Mucosa of gallbladder (tissue), 1 donor: Measurements from ENCODE around the gene ASPDH. TPM values are rescaled to one million over a fixed set of nuclear protein-coding genes. Genes with fewer than 3 reads are reported as not detected.

Experiments used
- DNase-seq: peaks from one replicate; pipeline ENCODE4 v3.0.0-alpha.2; 2020; ENCODE audit warnings: low spot score
- total RNA-seq: library from RNA; stranded (reverse); gene quantifications from one replicate; pipeline ENCODE4 v1.2.1, GENCODE V29; 2021
- donor health status: DM: no; HTN: no; CAD: no.

Gene ASPDH
- total RNA-seq, 1 donor from 2014 or later: not detected

GRCh38 chr19:50514346-50515167 is 844 bp upstream of the ASPDH start:
- no peak for DNase-seq

GRCh38 chr19:50512999-50513745 is 541 bp downstream of the ASPDH start:
- no peak for DNase-seq

DNA sequence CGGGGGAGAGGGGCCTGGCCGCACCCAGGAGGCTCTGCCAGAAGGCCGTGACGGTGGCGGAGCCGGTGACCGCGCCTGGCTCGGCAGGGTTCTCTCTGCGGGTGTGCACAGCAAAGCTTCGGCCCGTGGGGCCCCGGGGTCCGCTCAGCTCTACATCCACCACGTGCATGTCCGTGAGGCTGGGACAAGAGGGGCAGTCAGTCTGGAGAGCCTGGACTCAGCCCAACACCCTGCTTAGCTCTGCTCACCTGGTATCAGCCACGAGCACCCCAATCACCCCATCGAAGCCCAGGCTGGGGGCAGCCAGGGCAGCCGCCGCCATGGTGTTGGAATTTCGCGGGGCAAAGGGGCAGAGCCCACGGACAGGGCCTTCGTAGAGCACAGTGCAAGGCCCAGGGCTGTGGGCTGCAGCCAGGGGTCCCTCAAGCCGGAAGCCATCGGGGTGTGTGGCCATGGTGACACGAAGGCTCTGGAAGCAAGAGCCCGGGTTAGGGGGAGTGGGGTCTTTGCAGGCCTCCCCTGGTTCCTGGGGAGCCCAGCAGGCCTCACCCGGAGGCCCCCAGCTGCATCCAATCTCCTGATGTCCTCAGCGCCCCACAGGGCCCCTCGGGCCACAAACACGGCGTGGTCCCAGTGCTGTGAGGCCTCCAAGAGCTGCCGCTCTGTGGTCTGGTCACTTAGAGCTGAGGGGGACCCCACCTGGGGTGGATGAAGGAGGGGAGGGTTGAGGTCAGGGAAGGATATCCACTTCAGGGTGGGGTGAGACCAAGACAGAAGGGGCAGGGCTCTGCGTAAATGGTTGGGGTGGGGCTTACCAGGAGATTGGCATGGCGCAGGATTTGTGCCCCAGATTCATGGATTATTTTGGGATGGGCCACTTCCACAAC is 1.4 kb downstream of the ASPDH start:
- no peak for DNase-seq

DNA sequence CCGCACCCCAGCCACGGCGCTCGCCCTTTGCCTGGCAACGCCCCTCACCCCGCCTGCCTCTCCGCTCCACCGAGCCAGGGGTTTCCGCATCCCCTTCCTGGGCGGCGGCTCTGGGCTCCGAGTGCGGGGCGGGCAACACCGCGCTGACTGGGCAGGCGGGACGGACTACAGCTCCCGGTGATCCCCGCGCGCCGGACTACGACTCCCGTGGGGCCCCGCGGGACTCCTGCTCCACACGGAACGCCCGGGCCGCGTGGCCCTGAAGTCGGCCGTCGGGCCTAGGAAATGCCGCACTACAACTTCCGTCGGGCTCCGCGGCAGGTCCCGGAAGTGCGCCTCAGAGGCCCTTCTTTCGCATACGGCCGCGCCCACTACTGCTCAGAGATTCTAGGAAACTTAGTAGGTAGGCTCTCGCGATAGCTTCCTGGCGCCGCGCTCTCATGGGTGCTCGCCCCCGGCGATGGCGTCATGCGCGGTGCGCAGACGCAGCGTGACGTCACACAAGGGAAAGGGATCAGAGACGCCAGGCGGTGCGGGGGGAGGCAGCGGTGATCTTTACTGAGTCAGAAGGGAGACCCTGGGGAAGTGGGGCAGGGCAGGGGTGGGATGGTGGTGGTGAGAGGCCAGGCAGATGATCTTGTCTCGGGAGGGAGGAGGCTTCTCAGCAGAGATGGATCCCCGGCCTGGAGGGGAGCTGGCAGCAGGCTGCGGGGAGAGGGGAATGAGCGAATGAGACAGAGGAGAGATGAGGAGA is 2.5 kb downstream of the ASPDH start, which contains the start of gene JOSD2:
JOSD2 (minus strand) TSS at position 123 of the 754 bp plus-strand sequence. CDS start 760 bp downstream, outside the sequence.
- peak; percentile 99 for DNase-seq

DNA sequence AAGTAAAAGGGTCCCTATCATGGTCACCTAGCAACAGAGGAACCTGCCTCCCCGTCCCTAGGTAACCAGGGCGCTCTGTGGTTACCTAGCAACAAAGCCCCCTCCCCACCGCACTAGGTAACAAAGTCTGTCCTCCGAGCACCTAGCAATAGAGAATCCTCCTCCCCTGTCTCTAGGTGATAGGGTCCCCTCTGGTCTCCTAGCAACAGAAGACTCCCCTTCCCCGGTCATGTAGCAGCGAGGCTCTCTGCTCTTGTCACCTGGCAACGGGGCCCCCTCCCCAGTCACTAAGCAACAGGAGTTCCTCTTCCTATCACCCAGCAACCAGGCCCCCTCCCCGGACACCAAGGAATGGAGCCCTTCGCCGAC is 3.0 kb downstream of the ASPDH start:
- no peak for DNase-seq

- DNase-seq: no peak
Measured at GRCh38 chr19:50510121-50510670, 3.5 kb downstream of the ASPDH start.

- no peak for DNase-seq
Measured at GRCh38 chr19:50509366-50509765, 4.3 kb downstream of the ASPDH start.

DNA sequence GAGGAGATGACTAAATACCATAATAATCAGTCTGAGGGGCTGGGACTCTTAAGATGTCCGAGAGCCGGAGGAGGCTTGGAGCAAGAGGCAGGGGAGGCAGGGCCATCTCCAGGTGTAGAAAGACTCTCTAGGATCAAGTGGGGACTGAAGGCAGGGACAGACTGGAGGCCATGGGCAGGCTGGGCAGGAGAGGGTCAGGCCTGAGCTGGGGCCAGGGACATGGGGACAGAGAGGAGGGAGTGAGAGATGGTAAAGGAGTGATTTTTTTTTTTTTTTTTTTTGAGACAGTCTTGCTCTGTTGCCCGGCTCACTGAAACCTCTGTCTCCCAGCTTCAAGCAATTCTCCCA is 4.9 kb downstream of the ASPDH start:
- DNase-seq: no peak

DNA sequence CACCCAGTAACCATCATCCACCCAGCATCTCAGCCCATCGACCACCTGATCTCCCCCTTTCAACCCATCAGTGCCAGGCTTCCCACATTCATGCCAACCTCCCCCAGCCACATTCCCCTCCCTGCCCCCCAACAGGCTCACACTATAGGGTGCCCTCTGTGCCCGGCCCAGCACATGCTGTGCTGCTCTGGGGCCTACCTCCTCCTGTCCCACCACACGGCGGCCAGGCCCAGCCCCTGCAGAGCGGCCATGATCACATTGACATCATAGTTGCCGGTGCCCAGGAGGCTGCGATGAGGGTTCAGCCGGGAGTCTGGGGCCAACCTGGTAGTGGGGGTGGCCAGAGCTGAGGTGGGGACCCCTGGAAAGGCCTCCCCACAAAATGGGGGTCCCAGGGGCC is 6.3 kb downstream of the ASPDH start:
- DNase-seq: no peak

DNA sequence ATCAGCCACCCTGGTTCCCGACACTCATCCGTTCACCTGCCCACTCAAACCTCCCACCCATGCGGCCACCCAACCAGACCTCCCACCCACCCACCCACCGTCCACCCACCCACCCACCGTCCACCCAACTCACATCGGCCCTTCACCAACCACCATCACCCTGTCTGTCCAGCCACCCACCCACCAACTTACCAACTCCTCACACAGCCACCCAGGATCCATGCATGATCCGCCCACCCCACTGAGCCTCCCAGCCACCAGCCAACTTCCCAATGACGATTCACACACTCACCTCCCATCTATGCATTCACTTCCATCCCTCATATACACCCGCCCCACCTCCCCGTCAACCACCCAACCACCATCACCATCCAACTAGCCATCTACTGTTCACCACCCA is 7.0 kb downstream of the ASPDH start:
- no peak for DNase-seq

- DNase-seq: no peak
Measured at GRCh38 chr19:50505856-50506611, 7.7 kb downstream of the ASPDH start.

DNA sequence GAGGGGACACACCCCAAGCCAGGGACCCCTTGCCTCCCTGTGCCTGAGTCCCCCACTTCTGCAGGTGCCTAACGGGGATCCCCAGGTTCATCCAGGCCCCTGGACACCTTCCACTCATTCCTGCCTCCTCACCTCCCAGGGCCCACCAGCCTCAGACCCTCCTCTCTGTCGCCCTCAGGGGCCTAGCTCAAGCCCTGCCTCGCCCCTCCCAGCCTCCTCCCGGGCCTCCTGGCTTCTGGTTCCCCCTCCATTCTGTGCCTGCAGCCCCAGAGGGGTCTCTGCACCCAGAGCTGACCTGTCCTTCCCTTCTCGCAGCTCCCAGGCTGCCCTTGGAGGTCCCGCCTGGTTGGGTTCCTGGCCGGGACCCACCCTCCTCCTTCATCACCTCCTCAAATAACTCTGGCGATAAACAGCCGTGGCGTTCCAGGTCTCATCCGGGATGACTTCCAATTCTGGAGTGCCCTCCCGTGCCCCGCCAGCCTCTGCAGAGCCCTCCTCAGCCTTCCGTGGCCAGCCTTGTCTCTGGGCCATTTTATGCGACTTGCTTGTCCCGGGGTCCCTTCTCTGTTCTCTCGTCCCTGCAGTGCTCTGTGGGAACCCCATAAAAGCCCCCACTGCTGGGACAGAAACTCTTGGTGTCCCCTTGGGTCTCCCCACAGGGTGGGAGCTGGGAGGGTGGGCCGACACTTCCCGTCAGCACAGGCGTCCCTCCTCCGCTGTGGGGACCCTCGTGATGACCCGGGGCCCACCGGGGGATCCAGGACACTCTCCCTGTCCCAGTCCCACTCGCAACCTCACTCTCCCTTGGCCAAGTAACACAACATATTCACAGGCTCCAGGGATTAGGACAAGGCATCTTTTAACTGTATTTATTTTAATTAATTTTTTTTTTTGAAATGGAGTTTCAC is 11.9 kb downstream of the ASPDH start:
- no peak for DNase-seq

- no peak for DNase-seq
Measured at GRCh38 chr19:50501186-50501567, 12.5 kb downstream of the ASPDH start.

GRCh38 chr19:50500753-50501151 is 13.0 kb downstream of the ASPDH start:
- no peak for DNase-seq

DNA sequence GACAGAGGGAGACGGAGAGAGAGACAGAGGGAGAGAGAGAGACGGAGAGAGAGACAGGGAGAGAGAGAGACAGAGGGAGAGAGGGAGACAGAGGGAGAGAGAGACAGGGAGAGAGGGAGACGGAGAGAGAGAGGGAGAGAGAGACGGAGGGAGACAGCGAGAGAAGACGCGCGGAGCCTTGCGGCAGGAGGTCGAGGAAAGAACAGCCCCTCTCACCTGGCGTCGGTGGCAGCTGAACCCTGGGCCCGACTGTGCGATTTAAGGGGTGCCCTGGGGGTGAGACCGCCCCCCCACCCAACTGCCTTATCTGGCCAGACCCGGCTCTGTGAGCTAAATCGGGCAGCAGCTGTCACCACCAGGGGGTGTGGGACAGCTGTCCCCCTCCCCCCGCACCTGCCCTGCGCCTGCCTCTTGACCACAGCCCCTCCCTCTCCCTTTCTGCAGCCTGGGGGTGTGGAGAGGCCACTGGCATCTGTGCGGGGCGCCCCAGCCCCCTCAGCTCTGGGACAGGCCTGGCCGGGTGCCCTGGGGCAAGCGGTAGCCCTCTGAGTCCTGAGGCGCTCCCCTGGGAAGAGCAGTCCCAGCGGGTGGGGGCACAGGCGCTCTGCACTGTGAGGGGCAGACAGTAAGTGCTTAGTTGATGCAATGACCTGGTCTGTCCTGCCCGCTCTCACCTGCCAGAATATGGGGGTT is 13.5 kb downstream of the ASPDH start:
- no peak for DNase-seq

DNA sequence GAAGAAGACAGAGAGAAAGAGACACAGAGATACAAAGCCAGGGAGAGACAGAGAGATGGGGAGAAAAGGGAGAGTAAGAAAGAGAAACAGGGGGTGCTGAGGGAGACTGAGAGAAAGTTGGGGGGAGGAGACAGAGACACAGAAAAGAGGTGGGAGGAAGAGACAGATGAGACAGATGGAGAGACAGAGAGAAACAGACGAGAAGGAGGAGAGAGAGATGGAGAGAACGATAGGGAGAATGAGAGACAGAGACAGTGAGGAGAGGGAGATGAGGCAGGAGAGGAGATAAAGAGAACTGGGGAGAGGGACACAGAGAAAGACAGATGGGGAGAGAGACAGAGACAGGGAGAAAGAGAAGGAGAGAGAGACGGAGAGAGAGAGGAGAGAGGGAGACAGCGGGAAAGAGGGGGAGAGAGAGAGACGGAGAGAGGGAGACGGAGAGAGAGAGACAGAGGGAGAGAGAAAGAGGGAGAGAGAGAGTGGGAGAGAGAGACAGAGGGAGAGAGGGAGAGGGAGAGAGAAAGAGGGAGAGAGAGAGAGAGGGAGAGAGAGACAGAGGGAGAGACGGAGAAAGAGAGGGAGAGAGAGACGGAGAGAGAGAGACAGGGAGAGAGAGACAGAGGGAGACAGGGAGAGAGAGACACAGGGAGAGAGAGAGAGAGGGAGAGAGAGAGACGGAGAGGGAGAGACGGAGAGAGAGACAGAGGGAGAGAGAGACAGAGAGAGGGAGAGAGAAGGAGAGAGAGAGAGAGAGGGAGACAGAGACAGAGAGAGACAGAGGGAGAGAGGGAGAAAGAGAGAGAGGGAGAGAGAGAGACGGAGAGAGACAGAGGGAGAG is 15.3 kb downstream of the ASPDH start:
- no peak for DNase-seq

DNA sequence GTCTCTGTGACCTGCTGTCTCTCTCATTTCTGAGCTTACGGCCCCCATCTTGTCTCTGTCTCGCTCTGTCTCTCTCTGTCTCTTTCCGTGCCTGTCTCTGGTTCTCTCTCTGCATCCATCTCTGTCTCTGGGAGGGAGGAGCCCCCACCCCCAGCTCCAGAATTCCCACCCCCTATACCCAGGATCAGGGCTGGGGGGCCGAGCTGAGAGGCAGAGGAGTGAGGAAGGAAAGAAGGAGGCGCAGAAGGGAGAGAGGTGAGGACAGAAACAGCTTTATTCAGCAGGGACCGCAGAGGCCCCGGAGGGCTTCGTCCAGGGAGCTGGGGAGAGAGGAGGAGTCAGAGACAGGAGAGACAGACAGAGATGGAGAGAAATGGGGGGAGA is 16.7 kb downstream of the ASPDH start:
- DNase-seq: no peak
